Measurements from ENCODE around the gene STAM2.

GRCh38 chr2:152086231-152086630 is 89.3 kb downstream of the STAM2 start:
- TF ChIP-seq CTCF (IDR thresholded peaks at IDR 0.05) (no peak), POLR2A (IDR thresholded peaks at IDR 0.05) (no peak)
